ENCODE data around the gene FTO.

DNA sequence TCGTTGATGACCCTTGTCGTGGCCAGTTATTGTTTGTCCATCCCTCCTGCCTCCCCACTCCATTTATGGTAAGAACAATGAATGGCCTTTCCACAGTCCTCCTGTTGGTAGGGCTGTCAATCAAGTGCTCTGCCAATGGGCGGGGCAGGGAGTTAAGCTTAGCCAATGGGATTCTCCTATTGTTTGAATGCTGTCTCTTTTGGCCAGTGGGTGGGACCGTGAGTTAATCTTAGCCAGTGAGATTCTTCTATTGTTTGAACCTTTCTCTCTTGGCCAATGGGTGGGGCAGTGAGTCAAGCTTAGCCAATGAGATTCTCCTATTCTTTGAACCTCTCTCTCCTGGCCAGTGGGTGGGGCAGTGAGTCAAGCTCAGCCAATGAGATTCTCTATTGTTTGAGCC is 497.2 kb downstream of the FTO start:
- TF ChIP-seq POLR2A (IDR thresholded peaks at IDR 0.05) (no peak), CTCF (IDR thresholded peaks at IDR 0.05) (no peak)

Data from thyroid gland (tissue), 4 donors.